Tibial nerve (tissue), 4 donors: Measurements from ENCODE around the gene PTPRM.

ENCODE experiments used
- CTCF ChIP-seq, 5 experiments: fragments of 200-600 bp in 3 of 5; fragments of 450-650 bp in 2 of 5; sonication (generic) in 3 of 5; IDR thresholded peaks; one replicate each; pipeline ENCODE4 v1.5.1; 2016 to 2019; ENCODE audit warnings: antibody characterized with exemption in 5 of 5, mild to moderate bottlenecking in 3 of 5, moderate library complexity in 2 of 5
- EP300 ChIP-seq, 2 donors: sonication (generic); formaldehyde crosslinking; IDR thresholded peaks; one replicate each; pipeline ENCODE4 v1.6.1; 2017; ENCODE audit warnings: antibody characterized with exemption in 2 of 2, mild to moderate bottlenecking in 1 of 2
- POLR2A ChIP-seq, 2 donors: fragments of 450-650 bp; IDR thresholded peaks; one replicate each; pipeline ENCODE4 v1.6.1; 2017; ENCODE audit warnings: antibody characterized with exemption in 2 of 2, mild to moderate bottlenecking in 2 of 2, moderate library complexity in 2 of 2

- TF ChIP-seq CTCF (IDR thresholded peaks at IDR 0.05): no peak
- no peak for TF ChIP-seq POLR2A (IDR thresholded peaks at IDR 0.05)
- no peak for TF ChIP-seq EP300 (IDR thresholded peaks at IDR 0.05)
Observed at GRCh38 chr18:8364385-8364784, 797.3 kb downstream of the PTPRM start.
